GM18861 (cell line): ENCODE data around the gene MAPKAPK3.

Experiments used
- ATAC-seq: cut with Tn5 transposase; IDR thresholded peaks from one replicate; pipeline ENCODE4 v1.9.1; 2021; ENCODE audit not compliant: unreplicated experiment

The MAPKAPK3 gene

DNA sequence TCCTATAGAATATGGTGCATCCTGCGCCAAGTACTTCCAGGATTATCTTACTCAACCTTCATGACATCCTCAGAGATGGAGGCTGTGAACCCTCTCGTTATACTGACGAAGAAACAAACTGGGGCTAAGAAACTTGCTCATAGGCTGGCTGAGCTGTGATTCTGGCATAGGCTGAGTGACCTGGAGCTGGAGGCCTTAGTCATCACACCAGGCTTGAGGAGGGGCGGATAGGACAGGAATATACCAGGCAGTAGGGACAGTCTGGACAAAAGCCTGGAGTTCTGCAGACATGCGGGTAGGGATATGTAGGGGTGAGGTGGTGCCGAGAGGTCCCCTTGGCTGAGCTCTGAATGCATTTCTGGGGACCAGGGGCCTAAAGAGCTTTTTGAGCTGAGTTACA, 29.6 kb upstream of the MAPKAPK3 start:
- ATAC-seq, result no peak

GRCh38 chr3:50587806-50588758, 28.9 kb upstream of the MAPKAPK3 start:
- ATAC-seq, result peak; percentile 35

- no peak for ATAC-seq
Measured at GRCh38 chr3:50588759-50589433, 28.1 kb upstream of the MAPKAPK3 start.

GRCh38 chr3:50591196-50591741, 25.7 kb upstream of the MAPKAPK3 start:
- no peak for ATAC-seq

GRCh38 chr3:50592568-50592967, 24.4 kb upstream of the MAPKAPK3 start:
- no peak for ATAC-seq

GRCh38 chr3:50594253-50594785, 22.6 kb upstream of the MAPKAPK3 start:
- no peak for ATAC-seq

DNA sequence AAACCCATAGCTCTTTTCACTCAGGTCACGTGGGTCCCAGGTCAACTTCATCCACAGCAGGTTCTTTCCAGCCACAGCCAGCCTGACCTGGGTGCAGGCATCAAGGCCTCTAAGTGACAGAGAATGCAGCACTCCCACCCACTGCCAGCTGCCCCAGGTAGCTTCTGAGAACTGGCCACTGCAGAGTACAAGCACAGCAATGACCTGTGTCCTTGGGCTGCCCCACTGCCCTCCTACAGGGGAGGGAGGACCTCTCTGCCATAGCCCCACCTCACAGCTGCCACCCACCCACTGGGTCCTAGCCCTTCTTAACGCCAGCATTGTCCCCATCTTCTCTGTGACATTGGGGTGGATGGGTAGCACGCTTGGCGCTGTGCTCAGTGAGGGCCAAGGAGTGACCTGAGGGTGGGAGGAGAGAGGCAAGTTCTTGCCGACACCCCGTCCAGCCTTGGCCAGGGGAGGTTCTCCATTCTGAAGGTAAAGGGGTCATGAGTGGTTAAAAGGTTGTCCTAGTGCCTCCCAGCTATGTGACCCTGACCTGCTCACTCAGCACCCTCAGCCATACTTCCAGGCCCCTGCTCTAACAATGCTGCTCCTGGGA, 17.7 kb upstream of the MAPKAPK3 start:
- ATAC-seq, result no peak

DNA sequence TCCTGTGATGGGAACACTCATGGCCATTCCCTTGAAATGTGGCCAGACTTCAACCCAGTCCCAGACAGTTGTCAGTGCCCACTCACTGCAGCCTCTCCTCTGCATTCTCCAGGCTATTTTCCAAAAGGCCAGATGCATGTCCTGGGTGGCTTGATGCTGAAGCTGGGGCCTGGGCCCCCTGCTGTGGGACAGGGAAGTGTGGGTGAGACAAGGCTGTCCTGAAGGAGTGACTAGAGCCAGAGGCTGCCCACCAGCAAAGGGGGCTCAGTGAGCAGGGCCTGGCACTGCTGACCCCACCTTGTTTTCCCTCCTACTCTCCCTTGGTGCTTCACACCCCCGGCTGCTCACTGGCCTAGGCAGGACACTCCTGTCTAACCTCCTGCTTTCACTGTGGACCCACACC, 17.2 kb upstream of the MAPKAPK3 start:
- no peak for ATAC-seq

DNA sequence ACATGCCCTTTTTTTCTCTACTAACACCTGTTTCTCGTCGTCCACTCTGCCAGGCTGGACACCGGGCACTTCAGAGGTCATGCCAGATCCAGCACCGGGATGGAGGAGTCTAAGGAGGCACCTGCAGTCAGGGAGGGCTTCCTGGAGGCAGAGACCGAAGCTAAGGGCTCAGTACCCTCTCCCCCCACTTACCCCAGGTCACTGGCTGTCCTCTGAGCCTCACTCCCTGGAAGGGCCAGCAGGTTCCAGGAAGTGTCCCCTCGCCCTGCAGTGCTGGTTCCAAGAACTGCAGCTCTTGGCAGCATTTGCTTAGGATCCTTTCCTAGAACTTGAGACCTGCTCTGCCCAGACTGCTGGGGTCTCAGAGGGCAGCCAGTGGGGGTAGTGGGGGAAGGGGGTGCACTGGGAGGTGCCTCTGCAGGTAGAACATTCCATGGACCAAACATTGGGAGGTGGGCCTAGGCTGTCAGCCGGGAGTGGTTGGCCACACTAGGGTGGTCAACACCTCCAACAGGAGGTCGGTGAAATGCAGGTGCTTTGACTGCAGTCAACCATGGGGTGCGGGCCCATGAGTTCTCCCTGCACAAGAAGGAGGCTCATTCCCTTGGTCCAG, 16.7 kb upstream of the MAPKAPK3 start:
- ATAC-seq, result no peak

DNA sequence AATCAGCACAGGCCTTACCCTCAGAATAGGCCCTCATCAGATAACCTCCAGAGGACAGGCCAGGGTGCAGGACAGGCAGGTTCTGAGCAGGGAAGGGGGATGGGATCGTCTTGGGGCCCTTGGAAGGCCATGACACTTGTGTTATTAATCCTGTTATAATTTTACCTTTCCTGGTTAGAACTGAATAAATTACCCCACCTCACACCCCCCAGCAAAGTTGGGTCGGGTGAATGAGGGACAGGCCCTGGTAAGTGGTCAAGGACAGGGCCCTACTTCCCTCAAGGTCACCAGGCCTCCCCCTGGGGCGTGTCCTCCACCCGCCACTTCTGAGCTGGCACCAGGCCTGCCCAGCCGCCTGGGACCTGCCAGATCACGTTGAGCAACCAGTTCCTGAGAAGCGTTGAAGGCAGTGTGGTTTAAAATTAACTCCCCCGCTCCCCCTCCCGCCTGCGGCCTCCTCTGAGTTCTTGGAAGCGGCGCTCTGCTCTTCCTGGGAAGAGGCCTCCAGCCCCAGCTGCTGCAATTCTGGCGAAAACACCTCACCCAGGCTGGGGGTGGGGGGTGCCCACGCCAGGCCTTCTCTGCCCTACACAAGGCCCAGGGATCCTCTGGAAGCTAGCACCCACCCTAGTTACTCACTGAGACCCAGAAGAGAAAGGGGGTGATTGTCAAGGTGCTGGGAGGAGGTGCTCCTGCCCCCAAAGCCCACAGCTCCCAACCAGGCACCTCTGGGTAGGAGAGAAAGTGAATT, 15.9 kb upstream of the MAPKAPK3 start:
- no peak for ATAC-seq

GRCh38 chr3:50602595-50603191, 14.3 kb upstream of the MAPKAPK3 start:
- ATAC-seq, result no peak

- no peak for ATAC-seq
Measured at GRCh38 chr3:50603261-50604109, 13.5 kb upstream of the MAPKAPK3 start.

DNA sequence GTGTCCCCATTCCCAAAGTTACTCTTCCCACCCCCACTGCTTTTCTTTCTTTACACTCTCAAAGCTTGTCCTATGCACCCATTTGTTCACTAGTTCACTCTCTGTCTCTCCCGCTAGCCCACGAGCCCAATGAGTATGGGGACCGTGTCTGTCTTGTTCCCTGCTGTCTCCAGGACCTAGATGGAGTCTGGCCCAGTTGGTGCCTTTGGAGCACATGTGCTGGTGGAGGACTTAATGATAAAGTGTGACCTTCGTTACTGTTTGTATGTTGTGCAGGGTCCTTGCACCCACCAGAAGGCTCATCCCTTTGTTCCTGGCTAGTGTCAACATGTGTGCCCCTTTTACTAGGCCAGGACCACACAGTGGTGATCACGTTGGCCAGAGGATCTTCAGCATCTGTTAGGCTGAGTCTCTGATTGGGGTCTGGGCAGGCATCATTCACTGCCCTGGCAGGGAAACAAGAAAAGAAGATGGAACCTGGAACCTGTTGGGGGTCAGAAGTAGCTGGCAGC, 12.8 kb upstream of the MAPKAPK3 start:
- ATAC-seq, result no peak

- ATAC-seq, result no peak
Measured at GRCh38 chr3:50604628-50605588, 12.0 kb upstream of the MAPKAPK3 start.

- ATAC-seq, result no peak
Measured at GRCh38 chr3:50605901-50606326, 11.0 kb upstream of the MAPKAPK3 start.

DNA sequence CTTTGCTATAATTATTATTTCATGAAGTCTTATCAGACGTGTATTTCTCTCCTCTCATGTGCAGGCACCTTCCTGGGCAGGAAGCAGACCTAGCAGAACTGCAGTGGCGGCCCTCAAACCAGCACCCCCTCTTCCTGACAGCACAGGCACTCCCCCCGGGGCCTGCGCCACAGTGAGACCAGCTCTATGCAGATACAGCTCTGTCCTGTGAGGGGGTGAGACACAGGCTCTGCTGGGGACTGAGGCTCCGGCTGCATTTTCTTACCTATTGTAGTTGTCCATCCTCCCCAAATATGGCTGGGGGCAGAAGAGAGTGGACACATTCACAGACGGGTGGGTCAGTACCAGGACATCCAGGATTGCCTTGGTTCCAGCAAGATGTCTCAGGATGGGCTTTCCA, 10.4 kb upstream of the MAPKAPK3 start:
- no peak for ATAC-seq
